GM20000 (cell line): ENCODE data around the gene BPIFB1.

ENCODE experiments used
- DNase-seq: peaks from one replicate; pipeline ENCODE4 v3.0.0; 2012; ENCODE audit warnings: low spot score
- TF ChIP-seq, protein P1 (sequence below): IDR thresholded peaks from 2 replicates; pipeline ENCODE4 v1.5.1; 2012; ENCODE audit warnings: mild to moderate bottlenecking, control low read depth; ENCODE audit errors: extremely low read depth, missing control alignments

Gene BPIFB1

GRCh38 chr20:33337119-33337518, 54.1 kb downstream of the BPIFB1 start:
- TF ChIP-seq, protein P1, sequence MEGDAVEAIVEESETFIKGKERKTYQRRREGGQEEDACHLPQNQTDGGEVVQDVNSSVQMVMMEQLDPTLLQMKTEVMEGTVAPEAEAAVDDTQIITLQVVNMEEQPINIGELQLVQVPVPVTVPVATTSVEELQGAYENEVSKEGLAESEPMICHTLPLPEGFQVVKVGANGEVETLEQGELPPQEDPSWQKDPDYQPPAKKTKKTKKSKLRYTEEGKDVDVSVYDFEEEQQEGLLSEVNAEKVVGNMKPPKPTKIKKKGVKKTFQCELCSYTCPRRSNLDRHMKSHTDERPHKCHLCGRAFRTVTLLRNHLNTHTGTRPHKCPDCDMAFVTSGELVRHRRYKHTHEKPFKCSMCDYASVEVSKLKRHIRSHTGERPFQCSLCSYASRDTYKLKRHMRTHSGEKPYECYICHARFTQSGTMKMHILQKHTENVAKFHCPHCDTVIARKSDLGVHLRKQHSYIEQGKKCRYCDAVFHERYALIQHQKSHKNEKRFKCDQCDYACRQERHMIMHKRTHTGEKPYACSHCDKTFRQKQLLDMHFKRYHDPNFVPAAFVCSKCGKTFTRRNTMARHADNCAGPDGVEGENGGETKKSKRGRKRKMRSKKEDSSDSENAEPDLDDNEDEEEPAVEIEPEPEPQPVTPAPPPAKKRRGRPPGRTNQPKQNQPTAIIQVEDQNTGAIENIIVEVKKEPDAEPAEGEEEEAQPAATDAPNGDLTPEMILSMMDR: no peak
- DNase-seq: no peak

DNA sequence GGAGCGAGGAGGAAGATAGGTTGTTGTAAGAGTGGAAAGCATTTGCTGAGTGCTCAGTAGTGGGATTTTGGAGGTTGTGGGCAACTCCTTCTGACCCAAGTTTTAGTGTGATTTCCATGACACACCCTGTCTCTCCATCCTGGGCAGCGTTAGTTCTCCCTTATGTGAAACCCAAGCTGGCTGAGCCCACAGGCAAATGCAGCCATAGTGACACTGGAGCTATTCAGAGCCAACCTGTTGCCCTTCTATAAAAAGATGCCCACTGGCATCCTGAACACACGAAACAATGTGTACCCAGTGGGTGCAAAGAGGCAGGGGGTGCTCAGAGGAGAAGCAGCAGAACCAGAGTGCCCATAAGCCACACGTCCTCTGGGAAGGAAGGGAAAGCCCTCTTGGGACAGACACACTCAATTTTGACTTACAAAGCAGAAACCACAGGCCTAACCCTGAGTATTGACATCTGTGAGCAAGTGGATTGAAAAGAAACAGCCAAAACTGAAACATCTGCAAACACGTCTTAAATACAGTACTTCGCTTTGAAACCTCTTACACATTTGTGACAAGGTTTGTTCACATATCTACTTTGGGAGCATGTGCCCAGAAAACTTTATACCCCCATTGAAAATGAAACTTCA, 54.6 kb downstream of the BPIFB1 start:
- DNase-seq: peak; percentile 60
- TF ChIP-seq, protein P1: no peak

GRCh38 chr20:33338467-33339258, 55.6 kb downstream of the BPIFB1 start:
- TF ChIP-seq, protein P1: no peak
- DNase-seq: no peak

- no peak for DNase-seq
- TF ChIP-seq, protein P1: no peak
Measured at GRCh38 chr20:33339515-33340058, 56.6 kb downstream of the BPIFB1 start.

GRCh38 chr20:33343521-33343920, 60.5 kb downstream of the BPIFB1 start:
- no peak for DNase-seq
- TF ChIP-seq, protein P1: no peak

GRCh38 chr20:33345342-33345741, 62.3 kb downstream of the BPIFB1 start:
- TF ChIP-seq, protein P1: no peak
- DNase-seq: no peak
